ENCODE results near the gene EIF4A3. TPM values are rescaled to one million over a fixed set of nuclear protein-coding genes. Genes with fewer than 3 reads are reported as not detected.

Gene EIF4A3
- total RNA-seq, 4 donors from 2014 or later, result 34.5 to 69.0 (median 59.2) TPM

DNA sequence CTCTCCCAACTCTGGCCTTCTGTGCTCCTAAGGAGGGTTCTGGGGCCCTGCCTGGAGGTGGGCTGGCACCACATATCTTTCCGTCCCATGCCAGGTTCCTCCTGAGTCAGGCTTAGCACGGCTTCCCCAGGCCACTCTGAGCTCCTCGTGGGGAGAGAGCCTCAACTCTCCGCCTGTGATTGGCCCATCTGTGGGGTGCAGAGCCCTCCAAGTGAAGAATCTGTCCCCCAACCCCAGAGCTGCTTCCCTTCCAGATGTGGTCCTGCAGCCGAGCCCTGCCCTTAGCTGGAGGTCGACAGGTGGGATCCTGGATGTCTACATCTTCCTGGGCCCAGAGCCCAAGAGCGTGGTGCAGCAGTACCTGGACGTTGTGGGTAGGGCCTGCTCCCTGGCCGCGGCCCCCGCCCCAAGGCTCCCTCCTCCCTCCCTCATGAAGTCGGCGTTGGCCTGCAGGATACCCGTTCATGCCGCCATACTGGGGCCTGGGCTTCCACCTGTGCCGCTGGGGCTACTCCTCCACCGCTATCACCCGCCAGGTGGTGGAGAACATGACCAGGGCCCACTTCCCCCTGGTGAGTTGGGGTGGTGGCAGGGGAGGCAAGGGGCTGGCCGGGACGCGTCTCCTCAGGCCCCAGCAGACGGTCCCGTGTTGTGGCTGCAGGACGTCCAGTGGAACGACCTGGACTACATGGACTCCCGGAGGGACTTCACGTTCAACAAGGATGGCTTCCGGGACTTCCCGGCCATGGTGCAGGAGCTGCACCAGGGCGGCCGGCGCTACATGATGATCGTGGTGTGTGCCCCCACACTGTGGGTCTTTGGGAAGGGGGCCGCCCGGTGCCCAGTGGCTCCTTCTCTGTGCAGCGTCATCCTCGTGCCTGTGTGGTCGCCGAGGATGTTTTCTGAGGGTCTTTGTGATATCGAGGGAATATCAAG lies 38.6 kb downstream of the EIF4A3 start:
- peaks cover 0 to 77% (median 0%) of the 10 kb centered on the region in 3 donors for H3K36me3 ChIP-seq
- H3K4me3 ChIP-seq, result no peak overlapping the region
- no peak for TF ChIP-seq POLR2A (IDR thresholded peaks at IDR 0.05)
- no peaks in the 10 kb centered on the region for H3K27me3 ChIP-seq
- DNase-seq (ENCODE audit: low spot score in 2 of 2), result no peak
- H3K4me1 ChIP-seq, result no peaks in the 10 kb centered on the region
- H3K9me3 ChIP-seq, result no peaks in the 10 kb centered on the region
- 87 to 93% methylated on average over 23 to 31 of the region's 40 CpGs for WGBS, 2 donors
- no peak overlapping the region for H3K27ac ChIP-seq

DNA sequence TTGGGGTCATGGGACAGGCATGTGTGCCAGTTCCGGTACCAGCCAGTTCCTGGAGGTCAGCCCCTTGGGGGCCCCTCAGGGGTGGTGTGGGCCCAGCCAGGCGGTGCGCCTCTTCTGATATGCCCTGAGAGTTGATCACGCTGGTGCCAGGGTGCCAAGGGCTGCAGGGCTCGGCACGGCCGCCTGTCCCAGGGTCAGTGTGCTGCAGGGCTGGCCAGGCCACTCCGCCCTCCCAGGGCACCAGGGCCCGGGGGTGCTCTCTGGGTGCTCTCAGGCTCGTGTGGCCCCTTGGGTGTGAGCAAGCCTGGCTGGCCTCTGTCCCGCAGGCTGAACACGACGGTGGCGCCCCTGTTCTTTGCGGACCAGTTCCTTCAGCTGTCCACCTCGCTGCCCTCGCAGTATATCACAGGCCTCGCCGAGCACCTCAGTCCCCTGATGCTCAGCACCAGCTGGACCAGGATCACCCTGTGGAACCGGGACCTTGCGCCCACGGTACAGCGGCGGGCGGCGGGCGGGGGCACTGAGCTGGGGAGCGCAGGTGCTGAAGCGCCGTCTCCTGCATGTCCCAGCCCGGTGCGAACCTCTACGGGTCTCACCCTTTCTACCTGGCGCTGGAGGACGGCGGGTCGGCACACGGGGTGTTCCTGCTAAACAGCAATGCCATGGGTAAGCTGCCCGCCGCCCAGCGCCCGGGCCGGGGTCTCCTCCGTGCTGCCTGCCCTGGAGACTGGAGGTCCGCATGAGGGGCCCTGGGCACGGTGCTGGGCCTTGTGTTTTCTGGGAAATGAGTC lies 39.5 kb downstream of the EIF4A3 start:
- TF ChIP-seq, protein P1, sequence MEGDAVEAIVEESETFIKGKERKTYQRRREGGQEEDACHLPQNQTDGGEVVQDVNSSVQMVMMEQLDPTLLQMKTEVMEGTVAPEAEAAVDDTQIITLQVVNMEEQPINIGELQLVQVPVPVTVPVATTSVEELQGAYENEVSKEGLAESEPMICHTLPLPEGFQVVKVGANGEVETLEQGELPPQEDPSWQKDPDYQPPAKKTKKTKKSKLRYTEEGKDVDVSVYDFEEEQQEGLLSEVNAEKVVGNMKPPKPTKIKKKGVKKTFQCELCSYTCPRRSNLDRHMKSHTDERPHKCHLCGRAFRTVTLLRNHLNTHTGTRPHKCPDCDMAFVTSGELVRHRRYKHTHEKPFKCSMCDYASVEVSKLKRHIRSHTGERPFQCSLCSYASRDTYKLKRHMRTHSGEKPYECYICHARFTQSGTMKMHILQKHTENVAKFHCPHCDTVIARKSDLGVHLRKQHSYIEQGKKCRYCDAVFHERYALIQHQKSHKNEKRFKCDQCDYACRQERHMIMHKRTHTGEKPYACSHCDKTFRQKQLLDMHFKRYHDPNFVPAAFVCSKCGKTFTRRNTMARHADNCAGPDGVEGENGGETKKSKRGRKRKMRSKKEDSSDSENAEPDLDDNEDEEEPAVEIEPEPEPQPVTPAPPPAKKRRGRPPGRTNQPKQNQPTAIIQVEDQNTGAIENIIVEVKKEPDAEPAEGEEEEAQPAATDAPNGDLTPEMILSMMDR (IDR thresholded peaks at IDR 0.05), result no peak
- TF ChIP-seq EP300 (IDR thresholded peaks at IDR 0.05), result no peak
- no peak for TF ChIP-seq POLR2A (IDR thresholded peaks at IDR 0.05)
- Histone ChIP-seq H3K9me3 (no peaks in the 10 kb centered on the region), H3K27me3 (no peaks in the 10 kb centered on the region), H3K4me3 (no peak overlapping the region), H3K27ac (no peak overlapping the region), H3K36me3 (peaks cover 0 to 68% (median 0%) of the 10 kb centered on the region in 3 donors), H3K4me1 (peaks cover 0 to 4% (median 2%) of the 10 kb centered on the region in 4 donors)
- no peak for DNase-seq (ENCODE audit: low spot score in 2 of 2)
- WGBS, 2 donors, result 89 to 93% methylated on average over 8 to 34 of the region's 46 CpGs

DNA sequence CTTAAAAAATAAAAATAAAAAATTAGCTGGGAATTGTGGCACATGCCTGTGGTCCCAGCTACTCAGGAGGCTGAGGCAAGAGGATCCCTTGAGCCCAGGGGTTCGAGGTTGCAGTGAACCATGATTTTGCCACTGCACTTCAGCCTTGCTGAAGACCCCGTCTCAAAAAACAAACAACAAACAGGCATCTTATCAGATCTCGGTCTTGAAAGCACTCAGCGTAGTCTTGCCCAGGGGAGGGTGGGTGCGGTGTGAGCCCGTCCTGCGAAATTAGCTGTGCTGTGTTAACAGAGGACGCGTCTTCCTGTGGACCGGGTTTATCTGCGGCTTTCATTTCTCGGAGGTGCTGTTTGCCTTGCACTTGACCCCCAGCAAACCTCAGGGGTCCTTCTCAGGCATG lies 40.2 kb downstream of the EIF4A3 start:
- 85% methylated on average over 12 of the region's 12 CpGs for WGBS, 2 donors
- Histone ChIP-seq H3K36me3 (peaks cover 0 to 61% (median 0%) of the 10 kb centered on the region in 3 donors), H3K4me1 (peaks cover 0 to 11% (median 8%) of the 10 kb centered on the region in 4 donors), H3K4me3 (no peak overlapping the region), H3K9me3 (no peaks in the 10 kb centered on the region), H3K27ac (no peak overlapping the region), H3K27me3 (no peaks in the 10 kb centered on the region)
- no peak for DNase-seq (ENCODE audit: low spot score in 2 of 2)
- TF ChIP-seq POLR2A (IDR thresholded peaks at IDR 0.05), result no peak
- TF ChIP-seq EP300 (IDR thresholded peaks at IDR 0.05), result no peak
- TF ChIP-seq, protein P1 (IDR thresholded peaks at IDR 0.05), result no peak

DNA sequence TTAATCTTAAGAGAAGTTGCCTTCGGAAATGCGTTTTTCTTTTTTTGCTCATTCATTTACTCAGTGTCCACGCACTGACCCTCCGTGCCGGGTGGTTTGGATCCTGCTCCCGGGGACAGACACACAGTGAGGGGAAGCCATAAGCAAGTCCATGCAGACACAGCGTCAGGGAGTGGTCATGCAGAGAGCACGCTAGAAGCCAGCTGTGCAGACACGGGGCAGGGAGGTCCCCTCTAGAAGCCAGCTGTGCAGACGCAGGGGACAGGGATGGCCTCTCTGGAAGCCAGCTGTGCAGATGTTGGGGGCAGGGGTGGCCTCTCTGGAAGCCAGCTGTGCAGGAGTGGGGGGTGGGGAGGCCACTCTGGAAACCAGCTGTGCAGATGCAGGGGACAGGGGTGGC lies 40.8 kb downstream of the EIF4A3 start:
- no peak for DNase-seq (ENCODE audit: low spot score in 2 of 2)
- Histone ChIP-seq H3K27ac (no peak overlapping the region), H3K9me3 (no peaks in the 10 kb centered on the region), H3K27me3 (no peaks in the 10 kb centered on the region), H3K4me3 (no peak overlapping the region), H3K4me1 (peaks cover 0 to 11% (median 8%) of the 10 kb centered on the region in 4 donors), H3K36me3 (peaks cover 0 to 56% (median 0%) of the 10 kb centered on the region in 3 donors)
- 69 to 79% methylated on average over 10 of the region's 10 CpGs for WGBS, 2 donors
- TF ChIP-seq, protein P1 (IDR thresholded peaks at IDR 0.05), result no peak
- TF ChIP-seq EP300 (IDR thresholded peaks at IDR 0.05) (no peak), POLR2A (IDR thresholded peaks at IDR 0.05) (no peak)

DNA sequence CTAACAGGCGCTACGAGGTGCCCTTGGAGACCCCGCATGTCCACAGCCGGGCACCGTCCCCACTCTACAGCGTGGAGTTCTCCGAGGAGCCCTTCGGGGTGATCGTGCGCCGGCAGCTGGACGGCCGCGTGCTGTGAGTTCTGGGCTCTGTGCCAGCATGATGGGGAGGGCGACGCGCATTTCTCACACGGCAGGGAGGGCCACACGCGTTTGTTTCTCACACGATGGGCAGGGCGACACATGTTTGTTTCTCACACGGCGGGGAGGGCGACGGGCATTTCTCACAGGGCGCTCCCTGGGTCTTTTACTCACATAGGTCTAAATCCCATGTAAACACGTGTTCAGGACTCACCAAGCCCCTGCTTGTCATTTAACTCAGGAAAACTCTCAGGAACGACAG lies 41.2 kb downstream of the EIF4A3 start:
- H3K27me3 ChIP-seq, result no peaks in the 10 kb centered on the region
- 35 to 48% methylated on average over 23 to 29 of the region's 29 CpGs for WGBS, 2 donors

More for the DNA sequence above, 41.2 kb downstream of the EIF4A3 start:
- peaks cover 0 to 14% (median 10%) of the 10 kb centered on the region in 4 donors for H3K4me1 ChIP-seq
- no peak for TF ChIP-seq POLR2A (IDR thresholded peaks at IDR 0.05)
- TF ChIP-seq EP300 (IDR thresholded peaks at IDR 0.05), result no peak
- TF ChIP-seq, protein P1 (IDR thresholded peaks at IDR 0.05), result no peak
- H3K4me3 ChIP-seq, result no peak overlapping the region
- no peak overlapping the region for H3K27ac ChIP-seq
- peaks cover 0 to 51% (median 0%) of the 10 kb centered on the region in 3 donors for H3K36me3 ChIP-seq
- no peaks in the 10 kb centered on the region for H3K9me3 ChIP-seq
- DNase-seq (ENCODE audit: low spot score in 2 of 2), result no peak

Data from tibial nerve (tissue), 4 donors.